Effector memory CD4-positive, alpha-beta T cell (primary cell): Measurements from ENCODE around the gene EPN2.
"Not testable (repeated sequence)": the region's sequence is repeated elsewhere in the genome, so short reads cannot be mapped to it uniquely, and the experiment has no call there.

ENCODE experiments used
- DNase-seq, 3 donors: peaks; one replicate each; pipeline ENCODE4 v3.0.0-alpha.2; 2020
- H3K27ac ChIP-seq: 2 replicates; pipeline ENCODE4 v1.7.0; 2013; ENCODE audit warnings: mild to moderate bottlenecking, low read length, moderate library complexity; ENCODE audit not compliant: insufficient read depth, poor library complexity, severe bottlenecking
- H3K27me3 ChIP-seq: replicated peaks from 2 replicates; pipeline ENCODE4 v1.7.0; 2013; ENCODE audit warnings: mild to moderate bottlenecking, low read length; ENCODE audit not compliant: insufficient read depth, control insufficient read depth, poor library complexity, severe bottlenecking
- H3K36me3 ChIP-seq: 2 replicates; pipeline ENCODE4 v1.7.0; 2013; ENCODE audit warnings: mild to moderate bottlenecking, low read length, moderate library complexity; ENCODE audit not compliant: control insufficient read depth, insufficient read depth
- H3K4me1 ChIP-seq: 2 replicates; pipeline ENCODE4 v1.7.0; 2013; ENCODE audit warnings: low read length, mild to moderate bottlenecking; ENCODE audit not compliant: control insufficient read depth, insufficient read depth, poor library complexity, severe bottlenecking
- H3K4me3 ChIP-seq: 2 replicates; pipeline ENCODE4 v1.7.0; 2013; ENCODE audit warnings: low read length, low read depth, mild to moderate bottlenecking; ENCODE audit not compliant: insufficient read depth, poor library complexity, severe bottlenecking
- H3K9me3 ChIP-seq: 2 replicates; pipeline ENCODE4 v1.7.0; 2013; ENCODE audit warnings: mild to moderate bottlenecking, low read length, moderate library complexity; ENCODE audit not compliant: control insufficient read depth

EPN2 gene

DNA sequence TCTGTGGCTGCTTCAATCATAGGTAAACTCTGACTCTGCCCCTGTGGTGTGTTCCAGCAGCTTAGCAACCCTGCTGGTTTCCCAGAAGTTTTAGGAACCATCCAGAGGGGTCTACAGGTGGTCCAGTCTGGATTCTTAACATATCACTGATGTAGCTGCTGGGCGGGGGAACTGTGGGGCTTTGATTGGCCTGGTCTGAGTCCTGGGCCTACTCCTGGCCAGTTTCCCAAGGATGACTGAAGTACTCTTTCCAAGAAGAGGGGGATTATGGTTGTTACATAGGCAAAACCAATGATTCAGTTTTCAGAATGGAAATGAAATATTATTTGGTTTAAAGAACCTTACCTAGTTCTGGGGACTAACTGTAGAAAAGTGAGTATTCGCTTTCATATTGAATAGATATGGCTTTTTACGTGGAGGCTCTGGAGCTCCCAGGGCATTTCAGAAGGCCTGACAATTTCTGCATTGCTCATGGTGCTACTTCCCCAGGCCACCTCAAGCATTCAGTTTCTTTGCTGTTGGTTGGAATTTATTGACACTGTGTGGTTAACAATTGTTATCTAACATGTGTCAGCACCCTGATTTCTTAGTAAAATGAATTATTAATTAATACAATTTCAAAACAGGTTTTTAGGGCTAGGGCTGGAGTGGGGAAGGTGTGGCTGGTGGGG, 38.4 kb downstream of the EPN2 start:
- Histone ChIP-seq H3K4me3 (no peak overlapping the region), H3K4me1 (no peaks in the 10 kb centered on the region), H3K27ac (no peak overlapping the region), H3K36me3 (no peaks in the 10 kb centered on the region), H3K9me3 (no peaks in the 10 kb centered on the region), H3K27me3 (no peaks in the 10 kb centered on the region)
- no peak for DNase-seq

DNA sequence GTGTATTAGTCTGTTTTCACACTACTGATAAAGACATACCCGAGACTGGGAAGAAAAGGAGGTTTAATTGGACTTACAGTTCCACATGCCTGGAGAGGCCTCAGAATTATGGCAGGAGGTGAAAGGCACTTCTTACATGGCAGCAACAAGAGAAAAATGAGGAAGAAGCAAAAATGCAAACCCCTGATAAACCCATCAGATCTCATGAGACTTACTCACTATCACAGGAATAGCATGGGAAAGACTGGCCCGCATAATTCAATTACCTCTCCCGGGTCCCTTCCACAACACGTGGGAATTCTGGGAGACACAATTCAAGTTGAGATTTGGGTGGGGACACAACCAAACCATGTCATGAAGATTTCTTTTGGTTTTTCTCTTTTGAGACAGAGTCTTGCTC, 41.1 kb downstream of the EPN2 start:
- not testable (repeated sequence) for H3K4me3 ChIP-seq, H3K27me3 ChIP-seq, H3K36me3 ChIP-seq, DNase-seq, H3K9me3 ChIP-seq, H3K4me1 ChIP-seq, H3K27ac ChIP-seq

DNA sequence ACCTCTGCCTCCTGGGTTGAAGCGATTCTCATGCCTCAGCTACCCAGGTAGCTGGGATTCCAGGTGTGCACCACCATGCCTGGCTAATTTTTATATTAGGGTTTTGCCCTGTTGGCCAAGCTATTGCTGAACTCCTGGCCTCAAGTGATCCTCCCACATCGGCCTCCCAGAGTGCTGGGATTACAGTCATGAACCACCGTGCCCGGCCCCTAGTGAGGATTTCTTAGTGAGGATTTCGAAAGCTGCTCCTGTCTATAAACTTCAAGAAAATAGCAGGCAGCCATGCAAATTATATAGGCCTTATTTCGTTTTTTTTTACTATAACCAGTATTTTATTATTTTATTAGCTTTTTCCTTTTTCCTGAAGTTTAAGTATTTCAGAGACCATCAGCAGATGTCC, 41.6 kb downstream of the EPN2 start:
- Histone ChIP-seq H3K27me3 (no peaks in the 10 kb centered on the region), H3K9me3 (no peaks in the 10 kb centered on the region), H3K4me1 (peaks cover under 1% of the 10 kb centered on the region), H3K36me3 (no peaks in the 10 kb centered on the region), H3K27ac (no peak overlapping the region), H3K4me3 (no peak overlapping the region)
- DNase-seq = no peak

DNA sequence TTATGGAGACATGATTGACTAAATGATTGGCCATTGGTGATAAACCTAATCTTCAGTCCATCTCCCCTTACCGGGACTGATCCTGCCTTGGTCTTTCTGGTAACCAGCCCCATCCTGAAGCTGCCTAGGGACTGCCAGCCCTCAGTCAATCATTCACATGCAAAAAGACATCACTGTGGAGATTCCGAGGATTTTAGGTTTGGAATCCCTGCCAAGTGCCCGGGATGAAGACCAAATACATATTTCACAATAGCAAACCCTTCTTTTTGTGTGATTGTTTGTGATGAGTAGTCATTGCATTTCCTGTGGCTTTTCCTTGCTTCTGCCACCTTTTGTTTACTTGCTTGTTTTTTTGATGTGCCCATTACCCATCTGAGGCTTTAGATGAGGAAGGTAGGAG, 44.0 kb downstream of the EPN2 start:
- no peak overlapping the region for H3K4me3 ChIP-seq
- no peaks in the 10 kb centered on the region for H3K27me3 ChIP-seq
- no peaks in the 10 kb centered on the region for H3K36me3 ChIP-seq
- peaks cover 5% of the 10 kb centered on the region for H3K4me1 ChIP-seq
- no peak overlapping the region for H3K27ac ChIP-seq
- DNase-seq = no peak
- no peaks in the 10 kb centered on the region for H3K9me3 ChIP-seq

DNA sequence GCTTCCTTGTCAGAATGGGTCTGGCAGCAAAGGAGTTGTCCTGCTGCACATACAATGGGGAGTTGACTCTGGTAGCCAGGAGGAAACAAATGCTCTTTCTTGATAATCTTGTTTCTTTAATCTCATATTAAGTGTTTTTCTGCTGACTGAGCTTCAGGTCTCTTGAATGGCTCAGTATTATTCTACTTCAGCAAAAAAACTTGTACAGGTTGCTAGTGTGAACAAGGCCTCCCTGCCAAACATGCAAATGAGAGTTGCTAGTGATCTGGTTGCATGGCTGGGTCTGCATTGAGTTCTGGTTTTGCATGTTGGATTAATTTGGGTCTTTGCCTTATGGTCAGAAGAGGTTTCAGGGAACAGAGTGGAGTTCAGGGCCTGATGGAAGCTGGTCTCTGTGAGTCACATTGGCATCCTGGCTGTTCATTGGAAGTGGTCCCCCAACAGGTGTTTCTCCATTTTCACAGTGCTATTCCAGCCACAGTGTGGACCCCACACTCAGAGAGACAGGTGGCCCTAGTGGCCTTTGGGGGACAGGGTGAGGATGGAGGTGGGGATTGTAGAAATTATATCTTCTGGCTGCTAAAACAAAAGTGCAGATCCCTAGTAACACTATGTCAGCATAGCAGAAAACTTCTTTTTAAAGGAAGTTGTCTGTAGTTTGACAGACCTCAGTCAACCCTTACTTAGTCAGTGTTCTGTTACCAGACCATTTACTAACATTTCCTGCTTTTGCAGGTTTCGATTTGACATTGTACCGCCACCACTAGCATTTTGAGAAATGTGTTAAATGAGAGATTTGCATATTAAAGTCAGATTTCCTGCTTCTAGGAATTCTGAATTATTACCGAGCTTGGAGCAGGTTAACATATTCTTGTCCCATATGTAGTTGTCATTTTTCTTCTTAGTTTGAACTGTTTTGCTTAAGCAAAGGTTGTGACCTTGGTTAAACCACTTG, 47.1 kb downstream of the EPN2 start:
- no peak for DNase-seq
- H3K27ac ChIP-seq = no peak overlapping the region
- H3K4me1 ChIP-seq = peaks cover 5% of the 10 kb centered on the region
- no peaks in the 10 kb centered on the region for H3K9me3 ChIP-seq
- no peak overlapping the region for H3K4me3 ChIP-seq
- H3K36me3 ChIP-seq = no peaks in the 10 kb centered on the region
- H3K27me3 ChIP-seq = no peaks in the 10 kb centered on the region

DNA sequence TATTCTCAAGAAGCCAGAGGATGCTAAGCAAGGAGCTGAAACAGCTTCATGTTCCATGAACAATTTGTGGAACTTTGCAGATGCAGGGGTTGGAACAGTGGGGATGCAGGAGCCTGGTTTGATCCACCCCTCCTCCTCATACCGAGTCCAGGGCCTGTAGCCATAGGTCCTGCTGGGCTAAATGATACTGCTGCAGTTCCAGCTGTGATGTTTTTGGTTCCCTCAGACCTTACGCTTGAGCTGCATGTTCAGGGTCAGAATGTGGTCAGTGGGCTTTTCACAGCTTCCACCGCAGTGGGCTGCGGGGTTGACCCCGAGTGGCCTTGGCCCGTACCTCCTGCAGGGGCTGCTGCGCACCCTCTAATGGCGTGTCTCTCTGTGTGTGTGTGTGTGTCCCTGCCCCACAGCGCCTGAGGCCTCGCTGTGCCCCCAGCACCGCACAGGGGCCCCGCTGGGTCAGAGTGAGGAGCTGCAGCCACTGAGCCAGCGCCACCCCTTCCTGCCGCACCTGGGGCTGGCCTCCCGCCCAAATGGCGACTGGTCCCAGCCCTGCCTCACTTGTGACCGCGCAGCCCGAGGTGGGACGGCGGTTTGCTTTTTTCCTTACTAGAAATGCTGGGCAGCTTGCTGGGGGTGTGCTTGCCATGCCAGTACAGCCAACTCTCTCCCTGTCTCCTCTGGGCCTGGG, 48.2 kb downstream of the EPN2 start:
- H3K9me3 ChIP-seq = no peaks in the 10 kb centered on the region
- H3K27me3 ChIP-seq = no peaks in the 10 kb centered on the region
- DNase-seq = no peak
- no peaks in the 10 kb centered on the region for H3K36me3 ChIP-seq
- peaks cover 5% of the 10 kb centered on the region for H3K4me1 ChIP-seq
- H3K4me3 ChIP-seq = no peak overlapping the region
- H3K27ac ChIP-seq = no peak overlapping the region

DNA sequence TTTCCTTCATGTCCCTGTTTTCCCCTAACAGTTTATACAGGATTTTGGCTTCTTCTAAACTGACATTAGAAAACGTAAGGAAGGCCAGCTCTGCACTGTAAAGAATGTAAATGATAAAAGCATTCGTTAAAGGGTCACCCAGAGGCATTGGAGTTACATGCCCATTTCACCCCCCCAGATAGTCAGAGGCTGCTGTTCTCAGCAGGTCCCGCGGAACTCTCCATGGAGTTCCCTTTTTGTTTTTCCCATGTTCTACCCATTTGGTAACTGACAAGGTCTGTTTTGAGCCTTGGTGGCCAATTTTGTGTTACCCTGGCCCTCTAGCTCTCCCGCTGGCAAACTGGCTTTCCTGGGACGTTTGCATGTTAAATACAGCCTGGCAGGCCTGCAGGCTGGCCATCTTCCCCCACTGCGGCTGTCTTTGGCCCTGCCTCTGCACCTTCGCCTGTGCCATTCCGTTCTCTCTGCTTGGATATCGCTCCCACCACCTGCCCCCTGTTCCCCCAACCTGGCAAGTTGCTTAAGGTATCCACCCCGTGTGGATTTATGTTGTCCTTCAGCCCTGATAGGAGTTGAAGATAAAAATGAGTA, 49.7 kb downstream of the EPN2 start:
- Histone ChIP-seq H3K36me3 (no peaks in the 10 kb centered on the region), H3K27ac (no peak overlapping the region), H3K4me1 (peaks cover 5% of the 10 kb centered on the region), H3K4me3 (no peak overlapping the region), H3K27me3 (no peaks in the 10 kb centered on the region), H3K9me3 (no peaks in the 10 kb centered on the region)
- DNase-seq = no peak

DNA sequence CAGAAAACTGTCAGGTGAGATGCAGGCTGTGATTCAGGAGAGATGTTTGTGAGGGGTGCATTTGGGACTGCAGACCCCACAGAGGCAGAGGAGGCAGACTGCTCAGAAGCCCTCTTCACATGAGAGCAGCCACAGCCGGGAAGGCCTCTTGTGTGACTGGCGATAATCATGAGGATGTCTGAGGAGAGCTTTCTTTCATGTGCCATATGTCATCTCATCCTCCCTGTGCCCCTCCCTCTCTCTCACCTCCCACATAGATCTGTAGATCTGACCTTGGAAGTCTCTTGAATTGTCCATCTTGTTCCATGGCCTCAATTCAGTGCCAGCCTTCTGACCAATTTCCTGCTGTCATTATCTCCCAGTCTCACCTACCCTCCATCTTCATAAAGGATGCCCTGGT, 50.5 kb downstream of the EPN2 start:
- Histone ChIP-seq H3K9me3 (no peaks in the 10 kb centered on the region), H3K27me3 (no peaks in the 10 kb centered on the region), H3K36me3 (no peaks in the 10 kb centered on the region), H3K4me1 (peaks cover 5% of the 10 kb centered on the region), H3K4me3 (no peak overlapping the region), H3K27ac (no peak overlapping the region)
- DNase-seq = no peak

DNA sequence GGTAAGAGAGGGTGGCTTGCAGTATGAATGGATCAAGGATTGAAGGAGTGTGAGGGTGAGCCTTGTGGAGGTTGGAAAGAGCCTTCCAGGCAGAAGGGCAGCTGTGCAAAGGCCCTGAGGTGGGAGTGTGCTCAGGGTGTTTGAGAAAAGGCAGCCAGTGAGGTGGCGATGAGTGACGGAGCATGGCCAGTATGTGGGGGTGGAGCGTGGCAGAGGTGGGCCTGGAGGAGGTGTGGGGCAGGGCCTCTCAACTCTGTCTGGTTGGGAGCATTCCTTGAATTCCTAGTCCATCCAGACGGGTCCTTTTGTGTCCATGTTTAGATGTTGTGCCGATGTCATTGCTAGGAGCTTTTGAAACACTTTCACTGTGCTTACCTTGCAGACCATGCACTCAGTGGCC, 51.3 kb downstream of the EPN2 start:
- no peak for DNase-seq
- H3K9me3 ChIP-seq = no peaks in the 10 kb centered on the region

More for the DNA sequence above, 51.3 kb downstream of the EPN2 start:
- Histone ChIP-seq H3K27ac (no peak overlapping the region), H3K4me1 (peaks cover 5% of the 10 kb centered on the region), H3K4me3 (no peak overlapping the region), H3K36me3 (no peaks in the 10 kb centered on the region), H3K27me3 (no peaks in the 10 kb centered on the region)
